Measurements from ENCODE around the gene FSTL4. TPM values are rescaled to one million over a fixed set of nuclear protein-coding genes. Genes with fewer than 3 reads are reported as not detected.

FSTL4 gene
- polyA plus RNA-seq, 1 of the 3 experiments (the other 2 are of a cell fraction), result not detected

- Histone ChIP-seq H2AFZ (ENCODE audit: low read depth) (no peak overlapping the region), H3K4me3 (ENCODE audit: low read depth in 2 of 2, low read length in 1 of 2) (no peak overlapping the region), H3K27ac (ENCODE audit: low read depth in 2 of 2, low read length in 1 of 2) (no peak overlapping the region), H3K36me3 (replicated peaks in 1 of 2; ENCODE audit: control insufficient read depth in 1 of 2, insufficient read depth in 2 of 2, low read length in 1 of 2) (no peaks in the 10 kb centered on the region), H4K20me1 (ENCODE audit: insufficient read depth) (no peaks in the 10 kb centered on the region), H3K9ac (no peak overlapping the region), H3K9me3 (no peaks in the 10 kb centered on the region), H3K4me2 (no peak overlapping the region), H3K27me3 (ENCODE audit: insufficient read depth) (no peaks in the 10 kb centered on the region), H3K4me1 (ENCODE audit: control insufficient read depth in 1 of 2, insufficient read depth in 2 of 2, low read depth in 1 of 2, low read length in 1 of 2) (no peaks in the 10 kb centered on the region), H3F3A (replicated peaks; ENCODE audit: insufficient read depth) (no peaks in the 10 kb centered on the region), H3K9me2 (no peaks in the 10 kb centered on the region), H3K79me2 (ENCODE audit: insufficient read depth) (no peaks in the 10 kb centered on the region)
- 0% methylated on average over 1 of the region's 1 CpG for WGBS (ENCODE audit: low lambda C conversion rate)
- ChIA-PET POLR2A (no interaction called here), CTCF (no interaction called here)
- no peak for DNase-seq
- TF ChIP-seq, protein P1, sequence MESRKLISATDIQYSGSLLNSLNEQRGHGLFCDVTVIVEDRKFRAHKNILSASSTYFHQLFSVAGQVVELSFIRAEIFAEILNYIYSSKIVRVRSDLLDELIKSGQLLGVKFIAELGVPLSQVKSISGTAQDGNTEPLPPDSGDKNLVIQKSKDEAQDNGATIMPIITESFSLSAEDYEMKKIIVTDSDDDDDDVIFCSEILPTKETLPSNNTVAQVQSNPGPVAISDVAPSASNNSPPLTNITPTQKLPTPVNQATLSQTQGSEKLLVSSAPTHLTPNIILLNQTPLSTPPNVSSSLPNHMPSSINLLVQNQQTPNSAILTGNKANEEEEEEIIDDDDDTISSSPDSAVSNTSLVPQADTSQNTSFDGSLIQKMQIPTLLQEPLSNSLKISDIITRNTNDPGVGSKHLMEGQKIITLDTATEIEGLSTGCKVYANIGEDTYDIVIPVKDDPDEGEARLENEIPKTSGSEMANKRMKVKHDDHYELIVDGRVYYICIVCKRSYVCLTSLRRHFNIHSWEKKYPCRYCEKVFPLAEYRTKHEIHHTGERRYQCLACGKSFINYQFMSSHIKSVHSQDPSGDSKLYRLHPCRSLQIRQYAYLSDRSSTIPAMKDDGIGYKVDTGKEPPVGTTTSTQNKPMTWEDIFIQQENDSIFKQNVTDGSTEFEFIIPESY (IDR thresholded peaks at IDR 0.05; ENCODE audit: borderline replicate concordance, low read depth), result no peak
- TF ChIP-seq USF1 (IDR thresholded peaks at IDR 0.05; ENCODE audit: borderline replicate concordance, low read depth), result no peak
- no peak for TF ChIP-seq POLR2AphosphoS5 (IDR thresholded peaks at IDR 0.05; ENCODE audit: low read depth, low read length)
- TF ChIP-seq ELF1 (IDR thresholded peaks at IDR 0.05), result no peak
These were observed 14.8 kb upstream of the FSTL4 start for GRCh38 chr5:133627180-133627579.

GRCh38 chr5:133624316-133624715, 12.0 kb upstream of the FSTL4 start:
- H3K9me3 ChIP-seq, result no peaks in the 10 kb centered on the region
- no peaks in the 10 kb centered on the region for H4K20me1 ChIP-seq (ENCODE audit: insufficient read depth)
- H3K36me3 ChIP-seq (replicated peaks in 1 of 2; ENCODE audit: control insufficient read depth in 1 of 2, insufficient read depth in 2 of 2, low read length in 1 of 2), result no peaks in the 10 kb centered on the region
- TF ChIP-seq, protein P2, sequence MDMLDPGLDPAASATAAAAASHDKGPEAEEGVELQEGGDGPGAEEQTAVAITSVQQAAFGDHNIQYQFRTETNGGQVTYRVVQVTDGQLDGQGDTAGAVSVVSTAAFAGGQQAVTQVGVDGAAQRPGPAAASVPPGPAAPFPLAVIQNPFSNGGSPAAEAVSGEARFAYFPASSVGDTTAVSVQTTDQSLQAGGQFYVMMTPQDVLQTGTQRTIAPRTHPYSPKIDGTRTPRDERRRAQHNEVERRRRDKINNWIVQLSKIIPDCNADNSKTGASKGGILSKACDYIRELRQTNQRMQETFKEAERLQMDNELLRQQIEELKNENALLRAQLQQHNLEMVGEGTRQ (IDR thresholded peaks at IDR 0.05; ENCODE audit: borderline replicate concordance, low read depth, low read length), result no peak
- TF ChIP-seq NFIC (IDR thresholded peaks at IDR 0.05; ENCODE audit: borderline replicate concordance), result no peak
- TF ChIP-seq SIN3A (IDR thresholded peaks at IDR 0.05; ENCODE audit: borderline replicate concordance, low read depth, low read length), result no peak
- TF ChIP-seq RAD21 (IDR thresholded peaks at IDR 0.05; ENCODE audit: low read length), result no peak
- no peak for TF ChIP-seq CHD2 (IDR thresholded peaks at IDR 0.05; ENCODE audit: low read length, partially characterized antibody)
- no peak for TF ChIP-seq ELF1 (IDR thresholded peaks at IDR 0.05)
- TF ChIP-seq GATA2 (CRISPR knock-in tag; IDR thresholded peaks at IDR 0.05), result no peak
- TF ChIP-seq, protein P1 (IDR thresholded peaks at IDR 0.05; ENCODE audit: borderline replicate concordance, low read depth), result no peak
- TF ChIP-seq EZH2phosphoT487 (IDR thresholded peaks at IDR 0.05; ENCODE audit: borderline replicate concordance, low read depth), result no peak
- no peak for TF ChIP-seq MEF2A (IDR thresholded peaks at IDR 0.05; ENCODE audit: borderline replicate concordance, low read depth)
- TF ChIP-seq GABPA (IDR thresholded peaks at IDR 0.05; ENCODE audit: low read depth), result no peak
- no peak for TF ChIP-seq RXRA (IDR thresholded peaks at IDR 0.05; ENCODE audit: borderline replicate concordance, low read depth)
- TF ChIP-seq REST (IDR thresholded peaks at IDR 0.05; ENCODE audit: low read depth, low read length), result no peak
- H3K9me2 ChIP-seq, result no peaks in the 10 kb centered on the region
- no peak overlapping the region for H3K9ac ChIP-seq
- H3K27me3 ChIP-seq (ENCODE audit: insufficient read depth), result no peaks in the 10 kb centered on the region
- no peaks in the 10 kb centered on the region for H3K4me1 ChIP-seq (ENCODE audit: control insufficient read depth in 1 of 2, insufficient read depth in 2 of 2, low read depth in 1 of 2, low read length in 1 of 2)
- H3K27ac ChIP-seq (ENCODE audit: low read depth in 2 of 2, low read length in 1 of 2), result no peak overlapping the region
- ChIA-PET CTCF (interaction anchor here (1.0 to 2.0 kb wide), 3 partner anchors 13 to 245 kb away, joined by 3 to 6 read pairs (median 4); no protein-coding TSS in a partner anchor), POLR2A (no interaction called here)
- no peaks in the 10 kb centered on the region for H3K79me2 ChIP-seq (ENCODE audit: insufficient read depth)
- no peak overlapping the region for H3K4me3 ChIP-seq (ENCODE audit: low read depth in 2 of 2, low read length in 1 of 2)
- no peak overlapping the region for H3K4me2 ChIP-seq
- H3F3A ChIP-seq (replicated peaks; ENCODE audit: insufficient read depth), result no peaks in the 10 kb centered on the region
- no peak for DNase-seq
- H2AFZ ChIP-seq (ENCODE audit: low read depth), result no peak overlapping the region
- 57% methylated on average over 3 of the region's 3 CpGs for WGBS (ENCODE audit: low lambda C conversion rate)

All from SK-N-SH (cell line).